Fibroblast of lung (primary cell): Measurements from ENCODE around the gene CAMKMT.

Source experiments
- CTCF ChIP-seq, 2 donors: IDR thresholded peaks in 1 of 2; conservative IDR thresholded peaks in 1 of 2; 1 replicate in 1 of 2; 2 replicates in 1 of 2; pipeline ENCODE4 v1.5.1; 2011 to 2012; ENCODE audit warnings: low read length in 2 of 2, control low read depth in 1 of 2, inconsistent platforms in 1 of 2, low read depth in 1 of 2, mild to moderate bottlenecking in 1 of 2
- EZH2 ChIP-seq: IDR thresholded peaks from 2 replicates; pipeline ENCODE4 v1.5.1; 2012; ENCODE audit warnings: low read length, control low read depth, mild to moderate bottlenecking; ENCODE audit errors: missing control alignments

GRCh38 chr2:44799754-44800153 is 438.0 kb downstream of the CAMKMT start:
- TF ChIP-seq CTCF (conservative IDR thresholded peaks at IDR 0.05 in 1 of 2, IDR thresholded peaks at IDR 0.05 in 1 of 2; ENCODE audit: low read depth in 1 of 2, low read length in 2 of 2) (no peak), EZH2 (no peak)
